Spleen (tissue), 11 donors: Measurements from ENCODE around the gene ST6GALNAC4. TPM values are rescaled to one million over a fixed set of nuclear protein-coding genes. Genes with fewer than 3 reads are reported as not detected.
A peak's percentile ranks its signal among the peaks of the same experiment; 100 is the strongest.

Experiments used
- DNase-seq: peaks from one replicate; pipeline ENCODE4 v3.0.0-alpha.2; 2020
- H3K27ac ChIP-seq, 8 donors: fragments of 200-600 bp; sonication (generic) in 7 of 8; 1 replicate in 4 of 8; 2 replicates in 4 of 8; pipeline versions ENCODE4 v1.5.0 to v1.8.0; 2016 to 2021; ENCODE audit warnings: inconsistent platforms in 4 of 8, mild to moderate bottlenecking in 4 of 8, moderate library complexity in 1 of 8
- H3K27me3 ChIP-seq, 7 donors: fragments of 200-600 bp; sonication (generic) in 6 of 7; replicated peaks in 1 of 7; 1 replicate in 4 of 7; 2 replicates in 3 of 7; pipeline versions ENCODE4 v1.5.0 to v1.8.0; 2016 to 2021; ENCODE audit warnings: inconsistent platforms in 3 of 7, mild to moderate bottlenecking in 1 of 7
- H3K36me3 ChIP-seq, 6 donors: fragments of 200-600 bp; sonication (generic) in 5 of 6; 1 replicate in 4 of 6; 2 replicates in 2 of 6; pipeline versions ENCODE4 v1.5.0 to v1.8.0; 2016 to 2021; ENCODE audit warnings: inconsistent platforms in 2 of 6
- H3K4me1 ChIP-seq, 6 donors: fragments of 200-600 bp; sonication (generic) in 5 of 6; 1 replicate in 3 of 6; 2 replicates in 3 of 6; pipeline versions ENCODE4 v1.5.0 to v1.8.0; 2016 to 2021; ENCODE audit warnings: inconsistent platforms in 3 of 6
- H3K4me3 ChIP-seq, 8 donors: fragments of 200-600 bp; sonication (generic) in 7 of 8; 1 replicate in 4 of 8; 2 replicates in 4 of 8; pipeline versions ENCODE4 v1.5.0 to v1.8.0; 2016 to 2021; ENCODE audit warnings: inconsistent platforms in 4 of 8, mild to moderate bottlenecking in 4 of 8, moderate library complexity in 2 of 8
- H3K9me3 ChIP-seq, 8 donors: fragments of 200-600 bp; sonication (generic) in 7 of 8; 1 replicate in 4 of 8; 2 replicates in 4 of 8; pipeline versions ENCODE4 v1.5.0 to v1.8.0; 2016 to 2021; ENCODE audit warnings: inconsistent platforms in 4 of 8
- POLR2A ChIP-seq, 3 donors: fragments of 450-650 bp; IDR thresholded peaks; one replicate each; pipeline ENCODE4 v1.5.1; 2017; ENCODE audit warnings: antibody characterized with exemption in 3 of 3, mild to moderate bottlenecking in 1 of 3
- POLR2AphosphoS5 ChIP-seq, 3 donors: sonication (generic); formaldehyde crosslinking; IDR thresholded peaks; one replicate each; pipeline ENCODE4 v1.5.1; 2017; ENCODE audit warnings: antibody characterized with exemption in 3 of 3
- WGBS, 5 donors: extraction: QIAGEN DNeasy Blood & Tissue Kit in 3 of 5; methylation state at CpG; one replicate each; pipeline versions ENCODE4 v1.1.5 to v1.1.7; 2013 to 2018; 5-methylcytosine and 5-hydroxymethylcytosine counted together
- intact Hi-C: fragments of 100-400 bp; cut with DNase I; formaldehyde crosslinking; loops from one replicate; pipeline ENCODE4 v1.15.0; 2023; ENCODE audit warnings: low total_unique reads
- microRNA-seq, 3 donors: library from miRNA; unstranded; fragments of <30 nt; microRNA quantifications; one replicate each; pipeline versions ENCODE4 to v1.1.0, GENCODE V29; 2019 to 2020
- polyA plus RNA-seq, 3 donors: library from polyadenylated mRNA; stranded (reverse); fragments of 200-250 nt; gene quantifications; one replicate each; pipeline ENCODE4 v1.2.1, GENCODE V29; 2013
- small RNA-seq, 4 donors: library from RNA; depleted of rRNA; stranded (forward); fragments of <200 nt; gene quantifications; one replicate each; pipeline ENCODE3, GENCODE V24; 2016
- total RNA-seq, 7 donors: library from RNA; depleted of rRNA in 3 of 7; stranded (reverse); fragments of >200 nt in 3 of 7; fragmentation: NEBNext Ultra II Directional in 4 of 7; extraction: Animal tissue kit (Norgen Biotek cat#: 25700) in 4 of 7; gene quantifications; one replicate each; pipeline versions ENCODE4 v1.1.0 to v1.2.1, GENCODE V29; 2016 to 2021
- donor health status: healthy with polysubstance abuse.
- donor health status: DM: no; HTN: no; CAD: no; lungs with moderate emphysema.
- donor health status: DM: no; HTN: no; CAD: no.
- donor health status: Bipolar disorder and iron deficiency.
- donor health status: healthy.
- donor health status: DM: no; HTN: no; CAD: no.
- donor health status: DM: yes; HTN: yes; CAD: no.

Gene ST6GALNAC4
- total and polyA plus RNA-seq, 10 donors: 16.0 to 92.8 (median 59.3) TPM

DNA sequence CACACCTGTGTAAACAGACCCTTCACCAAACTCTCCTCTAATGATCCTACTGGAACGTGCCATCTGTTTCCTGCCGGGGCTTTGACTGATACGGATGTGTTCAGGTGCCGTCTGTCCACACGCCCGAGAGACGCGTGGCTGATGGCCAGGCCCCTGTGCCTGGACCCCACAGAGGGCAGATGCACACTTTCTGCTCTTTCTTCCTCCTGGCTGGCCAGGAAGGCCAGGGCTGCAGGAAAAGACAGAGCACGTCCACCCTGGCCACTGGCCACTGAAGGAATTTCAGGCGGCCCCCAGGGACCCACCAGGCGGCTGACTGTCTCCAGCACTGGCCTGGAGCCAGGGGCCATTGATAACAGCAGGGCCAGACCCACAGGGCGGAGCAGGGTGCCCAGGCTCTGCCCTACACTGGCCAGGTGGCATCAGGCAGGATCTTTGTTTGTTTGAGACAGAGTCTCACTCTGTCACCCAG, 58.8 kb downstream of the ST6GALNAC4 start:
- DNase-seq: no peak
- H3K36me3 ChIP-seq: no peaks in the 10 kb centered on the region
- TF ChIP-seq POLR2AphosphoS5 (IDR thresholded peaks at IDR 0.05): peak; percentile 9 to 80 (median 65)
- no peak for TF ChIP-seq POLR2A (IDR thresholded peaks at IDR 0.05)
- H3K9me3 ChIP-seq: no peaks in the 10 kb centered on the region
- WGBS, 5 donors: 23 to 35% (median 34%) methylated on average over 7 to 12 of the region's 12 CpGs
- intact Hi-C loops: no loop called here
- H3K27ac ChIP-seq: peak overlapping the region; percentile 19 to 91 (median 86)
- peaks cover 73 to 100% (median 91%) of the 10 kb centered on the region in 6 donors for H3K4me1 ChIP-seq
- H3K4me3 ChIP-seq: no peak overlapping the region
- H3K27me3 ChIP-seq: no peaks in the 10 kb centered on the region

Small RNAs within 50 kb of the gene (microRNA-seq; reads per million reads assigned to microRNA genes)
- gene MIR4672: 0 reads per million in 3 donors

Small RNAs within 50 kb of the gene (small RNA-seq; reads per million reads assigned to genes)
- 0 reads per million in 4 donors for gene MIR4672

Other genes starting within 250 kb of the ST6GALNAC4 start
- under 1 TPM in 4 of 7 donors, not detected in 3; 0.13 to 0.21 (median 0.17) TPM for gene CFAP157, start 210.1 kb downstream of the ST6GALNAC4 start, total RNA-seq
- gene CFAP157, start 210.1 kb downstream of the ST6GALNAC4 start, polyA plus RNA-seq: under 1 TPM; 0.09 to 0.13 (median 0.12) TPM
- 10 to 100 TPM in 4 of 7 donors, 1 to 10 TPM in 3; 8.1 to 17.9 (median 10.7) TPM for gene PTRH1, start 201.4 kb downstream of the ST6GALNAC4 start, total RNA-seq
- 10 to 100 TPM in 2 of 3 donors, 1 to 10 TPM in 1; 7.4 to 17.5 (median 14.7) TPM for gene PTRH1, start 201.4 kb downstream of the ST6GALNAC4 start, polyA plus RNA-seq
- 1 to 10 TPM in 6 of 7 donors, under 1 TPM in 1; 0.60 to 3.1 (median 2.0) TPM for gene TTC16, start 201.0 kb downstream of the ST6GALNAC4 start, total RNA-seq
- gene TTC16, start 201.0 kb downstream of the ST6GALNAC4 start, polyA plus RNA-seq: under 1 TPM; 0.12 to 0.98 (median 0.61) TPM
- 10 to 100 TPM; 16.8 to 36.5 (median 24.5) TPM for gene TOR2A, start 181.7 kb downstream of the ST6GALNAC4 start, total RNA-seq
- gene TOR2A, start 181.7 kb downstream of the ST6GALNAC4 start, polyA plus RNA-seq: 10 to 100 TPM; 17.9 to 29.1 (median 18.4) TPM
- 10 to 100 TPM; 44.7 to 85.4 (median 61.2) TPM for gene SH2D3C, start 138.4 kb downstream of the ST6GALNAC4 start, total RNA-seq
- gene SH2D3C, start 138.4 kb downstream of the ST6GALNAC4 start, polyA plus RNA-seq: 10 to 100 TPM; 27.0 to 51.1 (median 34.3) TPM
- 100 to 1,000 TPM in 4 of 7 donors, 10 to 100 TPM in 3; 68.3 to 149 (median 103) TPM for gene CDK9, start 131.0 kb downstream of the ST6GALNAC4 start, total RNA-seq
- gene CDK9, start 131.0 kb downstream of the ST6GALNAC4 start, polyA plus RNA-seq: 10 to 100 TPM; 49.2 to 87.6 (median 87.1) TPM
- 10 to 100 TPM; 33.3 to 94.6 (median 72.3) TPM for gene FPGS, start 114.2 kb downstream of the ST6GALNAC4 start, total RNA-seq
- gene FPGS, start 114.2 kb downstream of the ST6GALNAC4 start, polyA plus RNA-seq: 10 to 100 TPM; 39.5 to 73.7 (median 60.5) TPM
- 100 to 1,000 TPM; 150 to 334 (median 247) TPM for gene ENG, start 62.4 kb downstream of the ST6GALNAC4 start, total RNA-seq
- 10 to 100 TPM; 29.2 to 63.1 (median 47.8) TPM for gene ENG, start 62.4 kb downstream of the ST6GALNAC4 start, polyA plus RNA-seq
- gene AK1, start 39.4 kb downstream of the ST6GALNAC4 start, total RNA-seq: 10 to 100 TPM; 41.3 to 89.7 (median 59.7) TPM
- 10 to 100 TPM; 47.0 to 97.9 (median 82.7) TPM for gene AK1, start 39.4 kb downstream of the ST6GALNAC4 start, polyA plus RNA-seq
- gene ST6GALNAC6, start 17.4 kb downstream of the ST6GALNAC4 start, total RNA-seq: 100 to 1,000 TPM in 1 of 7 donors, 10 to 100 TPM in 6; 62.5 to 118 (median 75.9) TPM
- 10 to 100 TPM; 29.0 to 68.0 (median 31.7) TPM for gene ST6GALNAC6, start 17.4 kb downstream of the ST6GALNAC4 start, polyA plus RNA-seq
- gene PIP5KL1, start 13.7 kb upstream of the ST6GALNAC4 start, total RNA-seq: 1 to 10 TPM in 2 of 7 donors, under 1 TPM in 3, not detected in 2; 0.46 to 3.6 (median 0.94) TPM
- gene PIP5KL1, start 13.7 kb upstream of the ST6GALNAC4 start, polyA plus RNA-seq: under 1 TPM; 0.13 to 0.51 (median 0.42) TPM
- 10 to 100 TPM; 19.5 to 31.3 (median 25.2) TPM for gene DPM2, start 20.8 kb upstream of the ST6GALNAC4 start, total RNA-seq
- 10 to 100 TPM; 23.6 to 33.8 (median 28.1) TPM for gene DPM2, start 20.8 kb upstream of the ST6GALNAC4 start, polyA plus RNA-seq
- gene EEIG1, start 63.9 kb upstream of the ST6GALNAC4 start, total RNA-seq: 100 to 1,000 TPM in 1 of 7 donors, 10 to 100 TPM in 6; 27.3 to 102 (median 72.8) TPM
- 10 to 100 TPM; 28.6 to 39.6 (median 29.0) TPM for gene EEIG1, start 63.9 kb upstream of the ST6GALNAC4 start, polyA plus RNA-seq
- gene NAIF1, start 150.3 kb upstream of the ST6GALNAC4 start, total RNA-seq: 10 to 100 TPM in 6 of 7 donors, 1 to 10 TPM in 1; 9.3 to 14.3 (median 11.7) TPM
- 10 to 100 TPM; 10.6 to 15.4 (median 10.8) TPM for gene NAIF1, start 150.3 kb upstream of the ST6GALNAC4 start, polyA plus RNA-seq
- 10 to 100 TPM; 20.2 to 44.7 (median 26.0) TPM for gene SLC25A25, start 151.2 kb upstream of the ST6GALNAC4 start, total RNA-seq
- 10 to 100 TPM in 1 of 3 donors, 1 to 10 TPM in 2; 6.2 to 13.6 (median 6.5) TPM for gene SLC25A25, start 151.2 kb upstream of the ST6GALNAC4 start, polyA plus RNA-seq
- 10 to 100 TPM; 45.2 to 66.6 (median 58.5) TPM for gene PTGES2, start 210.7 kb upstream of the ST6GALNAC4 start, total RNA-seq
- gene PTGES2, start 210.7 kb upstream of the ST6GALNAC4 start, polyA plus RNA-seq: 10 to 100 TPM; 45.8 to 71.2 (median 54.0) TPM
- 100 to 1,000 TPM in 1 of 7 donors, 10 to 100 TPM in 5, 1 to 10 TPM in 1; 7.7 to 218 (median 20.3) TPM for gene LCN2, start 232.4 kb upstream of the ST6GALNAC4 start, total RNA-seq
- gene LCN2, start 232.4 kb upstream of the ST6GALNAC4 start, polyA plus RNA-seq: 10 to 100 TPM; 10.7 to 17.5 (median 13.3) TPM
- gene BBLN, start 243.2 kb upstream of the ST6GALNAC4 start, total RNA-seq: 100 to 1,000 TPM in 3 of 7 donors, 10 to 100 TPM in 4; 43.5 to 220 (median 59.2) TPM
- 100 to 1,000 TPM; 152 to 201 (median 178) TPM for gene BBLN, start 243.2 kb upstream of the ST6GALNAC4 start, polyA plus RNA-seq